Measurements from ENCODE around the gene FBXO3.

The FBXO3 gene

DNA sequence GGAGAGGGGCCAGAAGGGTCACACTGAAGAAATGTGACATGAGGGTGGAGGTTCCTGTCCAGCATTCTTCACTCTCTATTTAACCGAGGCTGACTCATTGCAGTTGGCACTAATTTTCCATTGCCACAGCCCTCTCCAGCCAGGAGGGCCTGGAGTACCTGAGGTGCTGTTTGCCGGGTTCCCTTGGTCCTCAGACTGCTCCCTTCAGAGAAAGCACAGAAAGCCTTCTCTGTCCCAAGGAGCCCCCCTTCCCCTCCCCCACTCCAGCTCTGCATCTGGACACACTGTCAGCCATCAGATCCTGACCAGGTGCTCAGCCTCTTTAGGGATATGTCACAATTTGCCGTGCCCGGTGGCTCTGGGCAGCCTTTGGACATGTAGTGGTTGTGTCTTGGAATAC, 70.5 kb downstream of the FBXO3 start:
- no peaks in the 10 kb centered on the region for H3K9me3 Mint-ChIP-seq
- peaks cover 23% of the 10 kb centered on the region for H3K4me1 Mint-ChIP-seq
- H3K27me3 Mint-ChIP-seq (ENCODE audit: low read depth, poor library complexity): peaks cover 4% of the 10 kb centered on the region
- TF ChIP-seq, protein P1, sequence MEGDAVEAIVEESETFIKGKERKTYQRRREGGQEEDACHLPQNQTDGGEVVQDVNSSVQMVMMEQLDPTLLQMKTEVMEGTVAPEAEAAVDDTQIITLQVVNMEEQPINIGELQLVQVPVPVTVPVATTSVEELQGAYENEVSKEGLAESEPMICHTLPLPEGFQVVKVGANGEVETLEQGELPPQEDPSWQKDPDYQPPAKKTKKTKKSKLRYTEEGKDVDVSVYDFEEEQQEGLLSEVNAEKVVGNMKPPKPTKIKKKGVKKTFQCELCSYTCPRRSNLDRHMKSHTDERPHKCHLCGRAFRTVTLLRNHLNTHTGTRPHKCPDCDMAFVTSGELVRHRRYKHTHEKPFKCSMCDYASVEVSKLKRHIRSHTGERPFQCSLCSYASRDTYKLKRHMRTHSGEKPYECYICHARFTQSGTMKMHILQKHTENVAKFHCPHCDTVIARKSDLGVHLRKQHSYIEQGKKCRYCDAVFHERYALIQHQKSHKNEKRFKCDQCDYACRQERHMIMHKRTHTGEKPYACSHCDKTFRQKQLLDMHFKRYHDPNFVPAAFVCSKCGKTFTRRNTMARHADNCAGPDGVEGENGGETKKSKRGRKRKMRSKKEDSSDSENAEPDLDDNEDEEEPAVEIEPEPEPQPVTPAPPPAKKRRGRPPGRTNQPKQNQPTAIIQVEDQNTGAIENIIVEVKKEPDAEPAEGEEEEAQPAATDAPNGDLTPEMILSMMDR (IDR thresholded peaks at IDR 0.05): no peak
- no peak overlapping the region for H3K27ac Mint-ChIP-seq
- no peak for DNase-seq
- H3K4me3 Mint-ChIP-seq: no peak overlapping the region
- H3K36me3 Mint-ChIP-seq (ENCODE audit: low read depth): peaks cover 12% of the 10 kb centered on the region

DNA sequence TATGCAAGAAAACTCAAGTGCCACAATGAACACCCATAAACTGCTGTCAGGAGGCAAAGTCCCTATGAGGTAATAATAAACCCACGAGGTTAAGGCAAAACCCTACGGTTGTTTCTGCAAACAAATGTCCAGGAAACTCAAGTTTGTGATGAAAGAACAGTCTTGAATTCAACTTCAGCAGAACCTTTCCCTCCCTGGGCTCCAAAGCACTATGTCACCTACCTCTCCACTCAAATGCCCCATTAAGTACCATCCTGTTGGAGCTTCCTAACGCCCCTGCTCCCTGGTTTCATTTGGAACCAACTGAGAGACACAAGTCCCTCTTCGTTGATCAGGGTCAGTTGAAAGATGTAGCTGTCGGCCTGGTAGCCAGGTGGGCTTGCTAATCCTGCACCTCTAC, 71.1 kb downstream of the FBXO3 start:
- Mint-ChIP-seq H3K4me1 (peaks cover 25% of the 10 kb centered on the region), H3K27me3 (ENCODE audit: low read depth, poor library complexity) (peaks cover 5% of the 10 kb centered on the region), H3K9me3 (no peaks in the 10 kb centered on the region), H3K36me3 (ENCODE audit: low read depth) (peaks cover 9% of the 10 kb centered on the region), H3K4me3 (no peak overlapping the region), H3K27ac (no peak overlapping the region)
- TF ChIP-seq, protein P1 (IDR thresholded peaks at IDR 0.05): no peak
- no peak for DNase-seq

DNA sequence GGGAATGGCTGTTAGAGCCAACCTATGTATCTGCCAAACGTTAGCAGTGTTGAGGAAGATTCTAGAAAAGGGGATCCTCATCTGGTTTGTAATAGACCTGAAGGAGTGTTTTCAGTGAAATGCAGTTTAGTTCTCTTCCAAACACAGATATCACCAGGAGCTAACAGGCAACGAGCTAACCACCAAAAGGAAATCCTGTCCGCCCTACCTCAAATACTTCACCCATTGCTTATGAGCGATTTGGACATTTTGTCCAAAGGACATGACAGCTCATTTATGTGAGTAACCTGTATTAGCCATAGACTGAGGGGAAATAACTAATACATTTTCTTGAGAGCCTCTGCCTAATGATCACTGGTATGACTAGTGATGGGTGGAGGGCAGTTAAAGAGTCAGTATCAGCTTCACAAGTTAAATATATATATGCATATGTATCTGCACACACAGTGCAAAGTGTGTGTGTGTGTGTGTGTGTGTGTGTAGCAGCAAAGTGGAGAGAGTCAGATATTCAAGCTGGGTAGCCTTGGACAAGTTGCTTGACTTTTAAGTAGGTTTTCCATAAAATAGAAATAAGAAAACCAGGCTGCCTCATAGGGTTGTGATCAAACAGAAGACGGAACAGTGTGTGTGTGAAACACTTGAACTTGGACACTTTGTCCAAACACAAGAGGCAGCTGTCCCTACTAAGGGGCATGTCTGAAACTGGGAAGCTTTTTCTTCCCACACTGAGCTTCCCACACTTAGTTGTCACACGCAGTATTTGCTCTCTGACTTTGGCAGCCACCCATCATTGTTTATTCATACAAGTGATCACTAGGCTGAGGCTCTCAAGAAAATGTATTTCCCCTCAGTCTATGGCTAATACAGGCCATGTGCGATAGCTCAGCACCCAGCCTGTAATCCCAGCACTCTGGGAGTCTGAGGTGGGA, 72.8 kb downstream of the FBXO3 start:
- TF ChIP-seq, protein P1 (IDR thresholded peaks at IDR 0.05): no peak
- DNase-seq: no peak
- H3K4me3 Mint-ChIP-seq: peak overlapping the region; percentile 75

DNA sequence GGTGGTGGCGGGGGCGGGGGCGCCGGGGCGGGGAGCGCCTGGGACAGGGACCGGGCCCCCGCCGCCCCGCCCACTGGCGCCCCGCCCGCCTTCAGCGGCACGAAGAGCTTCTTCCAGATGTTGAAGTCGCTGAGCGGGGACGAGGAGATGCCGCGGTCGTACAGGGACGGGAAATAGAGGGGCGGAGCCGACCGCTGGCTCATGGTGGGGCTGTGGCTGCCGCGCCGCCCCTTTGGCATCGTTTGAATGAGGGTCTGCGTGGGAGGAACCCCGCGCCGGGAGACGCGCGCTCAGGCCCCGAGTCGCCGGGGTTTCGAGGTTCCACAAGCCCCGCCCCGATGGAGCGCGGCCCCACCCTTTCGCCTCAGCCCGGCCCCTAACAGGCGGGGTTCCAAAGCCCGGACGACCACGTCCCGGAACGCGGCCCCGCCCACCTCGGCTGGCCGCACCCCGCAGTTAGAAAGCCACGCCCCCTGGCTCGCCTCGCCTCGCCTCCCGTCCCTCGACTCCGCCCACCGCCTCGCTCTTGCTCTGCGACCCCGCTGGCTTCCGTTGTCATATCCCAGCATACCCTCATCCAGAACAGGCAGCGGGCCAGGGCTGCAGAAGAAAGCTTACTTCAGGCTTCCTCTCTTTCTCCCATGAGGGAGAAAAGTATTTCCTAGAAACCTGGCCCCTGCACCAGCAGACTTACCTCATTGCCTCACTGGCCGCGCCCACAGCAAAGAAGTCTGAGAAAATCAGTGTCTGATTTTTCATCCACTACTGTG, 73.6 kb downstream of the FBXO3 start, which contains the start of gene C11orf91:
Gene C11orf91, minus strand, starts transcription at position 325 of the 770 bp plus-strand sequence. Its CDS starts 86 bp downstream, at position 239.
- Mint-ChIP-seq H3K9me3 (no peaks in the 10 kb centered on the region), H3K36me3 (ENCODE audit: low read depth) (no peaks in the 10 kb centered on the region), H3K4me3 (peak within 1 kb of the TSS; percentile 81), H3K27me3 (ENCODE audit: low read depth, poor library complexity) (peaks cover 10% of the 10 kb centered on the region), H3K4me1 (peaks cover 28% of the 10 kb centered on the region), H3K27ac (peak within 1 kb of the TSS; percentile 62)
- DNase-seq: peak; percentile 100
- TF ChIP-seq, protein P1 (IDR thresholded peaks at IDR 0.05): no peak

More for the DNA sequence above, 72.8 kb downstream of the FBXO3 start:
- H3K27me3 Mint-ChIP-seq (ENCODE audit: low read depth, poor library complexity): peaks cover 10% of the 10 kb centered on the region
- peaks cover 28% of the 10 kb centered on the region for H3K4me1 Mint-ChIP-seq
- H3K36me3 Mint-ChIP-seq (ENCODE audit: low read depth): peaks cover 3% of the 10 kb centered on the region
- H3K9me3 Mint-ChIP-seq: no peaks in the 10 kb centered on the region
- peak overlapping the region; percentile 62 for H3K27ac Mint-ChIP-seq

DNA sequence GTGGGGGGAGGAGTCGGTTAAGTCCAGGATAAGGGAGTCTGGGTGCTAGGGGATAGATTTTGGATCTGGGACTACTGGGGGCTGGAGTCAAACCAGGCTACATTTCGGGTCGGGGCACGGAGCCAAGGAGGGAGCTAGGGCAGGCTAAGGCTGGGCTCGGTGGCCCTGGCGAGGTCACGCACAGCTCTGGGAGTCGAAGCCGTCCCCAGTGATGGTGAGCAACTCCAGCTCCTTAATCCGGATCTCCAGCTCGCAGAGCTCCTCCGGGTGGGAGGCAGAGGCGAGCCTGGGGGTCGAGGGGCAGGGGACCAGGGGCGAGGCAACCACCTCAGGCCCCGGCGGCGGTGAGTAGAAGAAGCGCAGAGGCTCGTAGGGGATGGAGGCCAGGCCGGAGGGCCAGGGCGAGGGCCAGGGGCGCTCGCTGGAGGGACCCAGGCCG, 74.2 kb downstream of the FBXO3 start:
- H3K27ac Mint-ChIP-seq: no peak overlapping the region
- H3K4me1 Mint-ChIP-seq: peaks cover 28% of the 10 kb centered on the region

More for the DNA sequence above, 74.2 kb downstream of the FBXO3 start:
- TF ChIP-seq, protein P1 (IDR thresholded peaks at IDR 0.05): no peak
- H3K27me3 Mint-ChIP-seq (ENCODE audit: low read depth, poor library complexity): peaks cover 13% of the 10 kb centered on the region
- H3K4me3 Mint-ChIP-seq: peak overlapping the region; percentile 81
- H3K9me3 Mint-ChIP-seq: no peaks in the 10 kb centered on the region
- DNase-seq: no peak
- no peaks in the 10 kb centered on the region for H3K36me3 Mint-ChIP-seq (ENCODE audit: low read depth)
